GM19324 (cell line): ENCODE measurements around the gene MRPL46.

Source experiments
- ATAC-seq: cut with Tn5 transposase; IDR thresholded peaks from one replicate; pipeline ENCODE4 v1.9.1; 2021; ENCODE audit warnings: mild to moderate bottlenecking, moderate library complexity; ENCODE audit not compliant: unreplicated experiment, low FRiP score

The MRPL46 gene

DNA sequence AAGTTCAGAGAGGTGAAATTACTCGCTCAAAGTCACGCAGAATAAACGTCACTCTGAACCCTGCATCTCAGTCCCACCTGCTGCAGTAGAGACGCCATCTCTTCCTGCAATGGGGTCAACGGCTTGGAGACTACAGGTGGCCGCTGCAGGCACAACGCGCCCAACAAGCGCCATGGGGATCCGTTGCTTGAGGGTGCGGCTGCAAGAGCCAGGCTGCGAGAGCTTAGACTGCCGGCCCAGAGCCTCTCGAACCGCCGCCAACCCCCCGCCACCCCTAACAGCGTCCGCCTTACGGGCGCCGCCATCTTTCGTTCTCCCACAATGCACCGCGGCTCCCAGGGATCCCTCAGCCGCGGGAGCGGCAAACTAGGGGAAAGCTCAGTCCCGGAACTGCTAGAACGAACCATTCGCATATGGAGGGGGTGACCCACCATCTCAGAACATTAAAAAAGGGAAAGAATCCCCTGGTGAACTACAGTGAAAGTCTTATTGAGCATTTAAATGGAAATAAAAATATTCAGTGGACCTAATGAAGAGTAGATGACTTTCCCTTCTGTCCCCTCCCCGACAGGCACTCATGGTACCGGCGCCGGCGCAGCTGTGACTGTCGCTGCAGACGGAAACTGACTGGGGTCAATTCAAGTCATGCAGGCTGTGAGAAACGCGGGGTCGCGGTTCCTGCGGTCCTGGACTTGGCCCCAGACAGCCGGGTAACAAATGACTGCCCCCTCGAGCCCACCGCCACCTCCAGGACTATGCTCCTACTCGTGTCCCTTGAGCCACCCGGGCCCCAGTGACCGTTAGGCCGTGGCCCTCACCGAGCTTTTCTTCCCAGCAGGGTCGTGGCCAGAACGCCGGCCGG lies at the start of gene MRPL46, which contains the start of gene MRPS11:
MRPL46 (minus strand) TSS at position 316 of the 862 bp plus-strand sequence; CDS start at position 305, 11 bp downstream.
MRPS11 (plus strand) TSS at position 636 of the 862 bp plus-strand sequence; CDS start at position 646, 10 bp downstream.
- peak; percentile 92 for ATAC-seq

DNA sequence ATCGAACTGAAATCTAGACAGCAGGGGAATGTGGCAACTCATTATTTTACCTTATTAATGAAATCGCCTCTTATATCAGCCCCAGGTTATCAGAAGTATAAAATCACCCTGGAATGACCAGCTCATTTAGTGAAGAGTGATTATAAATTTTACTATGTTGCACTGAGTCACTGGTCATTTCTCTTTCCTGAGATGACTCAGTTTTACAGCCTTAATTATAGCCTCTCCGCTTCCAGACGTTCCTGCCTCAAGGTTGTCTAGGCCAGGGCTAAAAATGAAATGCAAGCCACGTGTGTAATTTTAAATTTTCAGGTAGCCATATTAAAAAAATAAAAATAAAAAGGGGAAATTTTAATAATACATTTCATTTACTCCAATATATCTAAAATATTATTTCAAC lies 46.0 kb upstream of the MRPL46 start:
- no peak for ATAC-seq

GRCh38 chr15:88512601-88513000 lies 45.4 kb upstream of the MRPL46 start:
- no peak for ATAC-seq

DNA sequence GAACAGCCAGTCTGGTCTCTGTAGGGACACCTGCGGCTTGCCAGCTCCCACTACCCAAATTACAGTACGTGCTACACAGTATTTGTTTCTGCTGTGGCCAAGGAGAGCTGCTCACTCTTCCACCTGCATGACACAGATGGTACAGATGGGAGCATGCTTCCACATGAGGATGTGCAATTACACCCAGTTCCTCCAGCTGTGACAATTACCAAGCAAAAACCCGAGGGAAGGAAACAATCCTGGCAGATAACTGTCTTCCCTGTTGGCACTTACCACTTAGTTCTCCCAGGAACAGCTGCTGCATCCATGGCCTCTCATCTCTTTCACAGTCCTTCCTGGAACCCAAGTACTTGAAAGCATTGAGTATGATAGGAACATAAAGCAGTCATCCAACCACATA lies 44.9 kb upstream of the MRPL46 start:
- no peak for ATAC-seq

DNA sequence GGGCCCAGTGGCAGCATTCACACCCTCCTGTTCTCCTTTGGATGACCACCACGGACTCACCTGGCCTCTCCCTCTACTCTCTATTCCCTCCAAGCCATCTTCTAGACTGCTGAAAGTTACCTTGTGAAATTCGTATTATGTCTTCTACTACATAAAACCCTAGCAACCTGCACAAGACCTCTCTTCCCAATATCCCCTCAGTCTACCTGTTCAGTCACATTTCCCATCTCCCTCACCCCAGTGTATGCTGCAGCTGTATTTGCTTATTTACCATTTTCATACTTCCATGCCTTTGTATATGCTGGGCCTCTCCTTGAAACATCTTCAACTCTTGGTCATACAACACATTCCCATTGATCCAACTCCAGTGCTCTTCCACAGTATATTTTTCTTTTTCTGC lies 44.0 kb upstream of the MRPL46 start:
- ATAC-seq: no peak

DNA sequence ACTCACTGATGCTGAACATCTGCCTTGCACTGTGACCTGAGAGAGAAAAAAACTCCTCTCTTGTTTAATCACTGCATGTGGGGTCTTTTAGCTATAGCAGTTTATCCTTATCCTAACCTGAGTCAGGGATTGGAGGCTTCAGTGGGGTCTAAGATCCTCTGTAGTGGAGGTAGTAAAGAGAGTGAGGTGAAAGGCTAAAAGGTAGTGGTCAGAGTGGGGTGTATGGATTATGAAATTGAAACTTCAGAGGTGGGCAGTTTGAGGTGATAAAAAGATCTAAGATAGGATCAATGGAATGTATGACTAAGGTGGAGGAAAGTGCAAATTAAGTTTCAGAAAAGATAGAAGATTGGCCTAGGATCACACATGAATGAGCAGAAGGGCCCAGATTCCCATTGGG lies 42.8 kb upstream of the MRPL46 start:
- no peak for ATAC-seq

- ATAC-seq: no peak
These were observed 42.1 kb upstream of the MRPL46 start for GRCh38 chr15:88509321-88509720.

- no peak for ATAC-seq
These were observed 39.4 kb upstream of the MRPL46 start for GRCh38 chr15:88506628-88507027.

DNA sequence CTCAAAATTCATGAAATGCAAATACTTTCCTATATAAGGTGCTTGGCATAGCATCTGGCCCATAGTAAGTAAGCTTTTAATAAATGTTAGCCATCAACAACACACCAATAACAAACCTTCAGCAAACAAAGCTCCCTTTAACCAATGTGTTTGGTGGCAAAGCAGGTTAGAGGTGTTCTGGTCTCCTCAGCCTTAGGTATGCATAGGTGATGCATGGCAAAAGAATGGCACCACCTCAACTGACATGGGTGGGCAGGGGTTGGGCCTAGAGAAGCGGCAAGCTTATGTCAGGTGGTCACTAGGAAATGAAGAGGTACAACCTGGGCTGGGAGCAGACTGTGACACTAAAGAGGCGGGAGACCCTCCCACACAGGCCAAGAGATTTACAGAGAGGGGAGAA lies 38.5 kb upstream of the MRPL46 start:
- ATAC-seq: no peak

DNA sequence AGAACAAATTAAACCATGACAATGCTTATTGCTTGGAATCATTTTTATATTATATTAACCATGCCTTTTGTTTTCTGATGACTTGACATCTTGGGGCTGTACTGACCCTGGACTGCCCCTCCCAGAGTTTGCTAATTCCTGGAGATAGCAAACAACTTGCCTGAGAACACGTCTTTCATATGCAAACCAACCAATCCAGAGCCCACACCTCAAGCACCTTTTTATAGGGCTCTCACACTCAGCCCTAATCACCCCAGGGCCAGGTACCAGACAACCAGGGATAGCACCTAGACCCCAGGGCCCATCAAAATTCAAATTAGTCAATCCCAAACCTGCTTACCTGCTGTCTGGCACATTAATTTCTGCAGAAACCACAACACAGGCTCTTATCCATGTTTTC lies 37.3 kb upstream of the MRPL46 start:
- ATAC-seq: no peak

- no peak for ATAC-seq
These were observed 31.8 kb upstream of the MRPL46 start for GRCh38 chr15:88498996-88499395.

GRCh38 chr15:88497109-88497765 lies 30.0 kb upstream of the MRPL46 start:
- no peak for ATAC-seq

DNA sequence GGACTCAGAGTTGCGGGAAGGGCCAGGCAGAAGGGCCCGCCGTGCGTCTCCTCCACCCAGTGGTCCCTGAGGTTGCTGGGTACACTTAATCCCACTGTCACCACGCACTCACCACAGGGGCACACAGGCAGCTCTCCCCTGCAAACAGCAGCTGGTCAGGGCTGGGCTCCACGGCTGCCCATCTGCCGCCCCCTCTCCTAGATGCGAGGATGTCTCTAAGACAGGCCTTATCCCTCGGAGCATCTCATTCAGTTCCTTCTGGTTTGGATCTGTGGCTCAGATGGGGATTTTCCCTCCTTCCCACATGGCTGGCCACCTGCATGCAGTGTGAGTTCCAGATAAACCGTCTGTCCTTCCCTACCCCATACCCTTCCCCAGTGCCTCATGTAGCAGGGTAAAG lies 26.7 kb upstream of the MRPL46 start:
- no peak for ATAC-seq

GRCh38 chr15:88491158-88491557 lies 24.0 kb upstream of the MRPL46 start:
- no peak for ATAC-seq

DNA sequence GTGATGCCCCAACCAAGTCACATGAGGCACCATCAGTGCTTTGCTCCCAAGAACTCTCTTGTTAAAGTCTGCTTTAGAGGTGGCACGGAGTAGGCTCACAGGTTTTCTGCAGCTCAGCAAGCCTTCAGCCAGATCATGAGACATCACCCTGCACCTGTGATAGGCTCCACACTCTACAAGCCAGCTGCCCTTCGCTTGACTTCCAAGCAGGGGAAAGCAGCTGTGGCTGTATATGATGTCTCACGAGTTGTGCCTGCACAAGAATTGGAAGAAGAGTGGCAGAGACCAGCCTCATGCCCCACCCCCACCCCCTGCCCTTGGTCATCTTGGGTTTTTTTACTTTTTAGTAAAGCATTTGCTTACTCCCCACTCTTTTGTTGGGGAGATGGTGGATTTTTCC lies 22.8 kb upstream of the MRPL46 start:
- no peak for ATAC-seq

DNA sequence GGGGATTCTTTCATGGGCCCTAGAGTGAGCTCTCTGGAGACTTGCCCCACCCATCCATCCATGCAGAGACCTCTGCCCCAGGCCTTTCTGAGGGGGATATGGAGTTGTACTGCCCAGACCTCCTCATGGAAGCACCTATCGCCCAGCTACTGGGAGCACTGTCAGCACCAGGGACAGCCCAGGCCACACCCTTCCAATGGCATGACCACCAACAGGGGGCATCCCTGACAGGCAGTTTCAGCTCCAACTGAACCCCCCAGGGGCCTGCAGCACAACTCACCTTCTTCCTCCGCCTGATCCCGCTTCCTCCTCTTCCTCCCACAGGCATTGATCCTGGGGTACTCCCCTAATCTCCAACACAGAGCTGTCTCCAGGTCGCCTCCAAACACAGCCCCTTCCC lies 22.1 kb upstream of the MRPL46 start:
- ATAC-seq: no peak

DNA sequence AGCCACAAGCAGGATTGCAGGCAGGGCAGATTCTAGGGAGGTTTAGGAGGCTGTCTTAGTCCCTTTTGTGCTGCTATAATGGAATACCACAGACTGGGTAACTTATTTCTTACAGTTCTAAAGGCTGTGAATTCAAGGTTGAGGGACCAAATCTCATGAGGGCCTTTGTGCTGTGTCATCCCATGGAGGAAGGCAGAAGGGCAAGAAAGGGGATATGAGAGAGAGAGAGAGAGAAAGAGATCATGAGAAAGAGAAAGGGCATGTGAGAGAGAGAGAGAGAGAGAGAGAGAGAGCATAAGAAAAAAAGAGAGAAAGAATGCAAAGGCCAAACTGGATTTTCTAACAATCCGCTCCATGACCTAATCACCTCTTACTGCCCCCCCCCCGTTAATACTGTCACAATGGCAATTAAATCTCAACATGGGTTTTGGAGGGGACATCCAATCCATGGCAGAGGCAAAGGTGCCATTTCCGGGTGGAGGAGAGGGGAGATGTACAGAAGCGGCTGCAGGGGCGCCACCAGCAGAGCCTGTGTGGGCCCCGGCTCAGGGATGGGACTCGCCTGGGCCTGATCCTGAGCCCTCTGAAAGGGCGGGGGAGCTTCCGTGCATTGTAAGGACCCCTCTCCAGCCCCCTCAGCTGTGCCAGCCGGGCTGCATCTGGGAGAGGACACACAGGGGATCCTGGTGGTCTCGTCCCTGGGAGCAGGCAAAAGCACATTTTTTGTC lies 20.8 kb upstream of the MRPL46 start:
- ATAC-seq: no peak

DNA sequence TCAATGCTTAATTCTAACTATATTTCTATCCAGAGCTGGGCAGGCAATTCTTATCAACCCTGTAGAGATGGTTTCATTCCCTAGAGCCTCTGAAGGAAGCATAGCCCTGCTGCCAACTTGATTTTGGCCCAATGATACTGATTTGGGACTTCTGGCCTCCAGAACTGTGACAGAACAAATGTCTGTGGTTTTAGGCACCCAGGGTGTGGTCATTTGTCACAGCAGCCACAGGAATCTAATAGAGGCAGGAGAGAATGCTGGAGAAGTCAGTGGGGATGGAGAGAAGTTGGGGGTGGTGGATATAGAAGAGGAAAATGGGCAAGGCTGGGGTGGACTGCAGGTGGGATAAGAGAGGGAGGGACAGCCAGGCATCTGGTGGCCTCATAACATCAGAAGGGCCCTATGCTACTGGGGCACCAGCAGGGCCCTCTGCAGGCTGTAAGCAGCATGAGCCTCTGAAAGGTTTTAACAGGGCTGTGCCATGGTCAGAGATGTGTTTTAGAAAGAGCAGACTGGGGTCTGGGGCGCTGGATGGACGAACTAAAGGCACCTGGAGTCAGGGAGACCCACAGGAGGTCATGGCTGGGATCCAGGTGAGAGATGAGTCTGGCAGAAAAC lies 20.1 kb upstream of the MRPL46 start:
- no peak for ATAC-seq

DNA sequence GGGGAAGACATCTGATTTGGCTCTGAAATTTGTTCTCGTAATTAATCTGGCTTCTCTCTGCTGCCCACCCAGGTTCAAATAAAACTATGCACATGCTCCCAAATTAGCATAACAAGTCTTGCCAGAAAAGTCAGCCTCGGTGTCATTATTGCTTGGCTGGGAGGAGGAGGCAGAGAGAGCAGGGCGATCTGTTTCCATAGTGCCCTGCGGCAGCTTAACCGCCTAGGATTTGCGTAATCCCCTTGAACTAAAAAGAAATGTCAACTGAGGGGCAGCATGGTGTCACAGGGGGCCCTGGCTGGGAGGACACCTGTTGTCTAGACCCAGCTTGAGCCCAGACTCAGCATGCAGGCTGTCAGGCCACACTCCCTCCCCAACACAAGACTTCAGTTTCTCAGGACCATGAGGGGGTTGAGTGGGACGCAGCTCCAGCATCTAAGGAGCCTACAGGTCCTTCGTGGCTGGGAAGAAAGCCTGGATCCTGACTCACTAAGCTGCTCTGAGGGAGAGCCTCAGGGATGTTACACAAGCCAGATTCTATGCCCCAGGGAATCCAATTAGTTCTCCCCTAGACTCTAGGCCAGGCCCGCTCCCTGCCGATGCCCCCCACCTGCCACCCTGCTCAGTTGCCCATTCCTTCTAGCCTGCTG lies 17.6 kb upstream of the MRPL46 start:
- no peak for ATAC-seq

DNA sequence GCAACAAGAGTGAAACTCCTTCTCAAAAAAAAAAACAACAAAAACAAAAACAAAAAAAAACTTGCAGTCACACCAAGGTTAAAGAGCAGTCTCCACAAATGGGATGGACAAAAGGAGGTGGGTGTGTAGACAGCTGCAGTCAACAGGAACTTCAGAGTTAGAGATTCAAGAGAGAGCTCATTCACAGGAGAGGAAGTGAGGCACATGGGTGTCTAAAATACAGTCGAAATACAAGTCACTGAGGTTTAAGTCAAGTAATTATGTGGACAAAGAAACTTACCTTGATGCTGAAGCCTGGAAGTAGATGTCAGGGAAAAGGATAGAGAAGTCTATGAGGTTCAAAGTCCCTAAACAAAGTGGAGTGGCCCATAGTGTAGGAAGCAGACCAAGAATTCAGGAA lies 15.1 kb upstream of the MRPL46 start:
- no peak for ATAC-seq
